ENCODE results near the gene PCBP3.

Gene PCBP3

DNA sequence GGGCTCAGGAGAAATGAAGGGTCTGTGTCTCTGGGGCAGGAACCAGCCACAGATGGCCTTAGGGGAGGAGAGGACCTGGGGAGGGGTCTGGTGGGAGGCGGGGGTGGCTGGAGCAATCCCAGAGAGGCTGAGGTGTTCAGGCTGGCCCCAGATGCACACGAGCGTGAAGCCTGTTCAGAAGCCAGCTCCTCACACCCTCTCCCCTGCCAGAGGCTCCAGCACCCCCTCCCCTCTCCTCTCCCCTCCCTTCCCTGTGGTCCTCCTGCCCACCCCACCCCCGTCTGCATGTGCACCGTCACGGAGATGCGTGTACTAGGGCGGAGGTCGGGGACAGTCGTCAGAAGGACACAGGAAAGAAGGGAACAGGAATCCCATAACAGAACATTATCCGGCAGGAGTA lies 223.0 kb downstream of the PCBP3 start:
- no peak overlapping the region for H2BK12ac ChIP-seq (ENCODE audit: low read length)
- H3K4me2 ChIP-seq (ENCODE audit: low read length): no peak overlapping the region
- no peaks in the 10 kb centered on the region for H3K79me2 ChIP-seq (ENCODE audit: control insufficient read depth, insufficient read depth, low read length, poor library complexity)
- no peak overlapping the region for H3K4ac ChIP-seq (ENCODE audit: low read depth, low read length)
- H2AFZ ChIP-seq (ENCODE audit: insufficient read depth, low read length, poor library complexity): no peak overlapping the region
- H4K91ac ChIP-seq (ENCODE audit: low read depth, low read length): no peak overlapping the region
- H4K12ac ChIP-seq (ENCODE audit: low read depth, low read length): no peak overlapping the region
- H3K79me1 ChIP-seq (ENCODE audit: low read length): no peaks in the 10 kb centered on the region
- no peak overlapping the region for H3K9ac ChIP-seq (ENCODE audit: low read length)
- H3K4me3 ChIP-seq (ENCODE audit: low read depth, low read length): no peak overlapping the region
- no peaks in the 10 kb centered on the region for H3K9me3 ChIP-seq (ENCODE audit: insufficient read depth, low read depth, low read length)
- H3K36me3 ChIP-seq (ENCODE audit: control insufficient read depth in 1 of 2, insufficient read depth in 2 of 2, low read length in 2 of 2): no peaks in the 10 kb centered on the region
- no peak overlapping the region for H3K14ac ChIP-seq (ENCODE audit: low read length)
- H3K27ac ChIP-seq (ENCODE audit: low read depth, low read length): no peak overlapping the region
- H3K27me3 ChIP-seq (ENCODE audit: insufficient read depth, low read length): no peaks in the 10 kb centered on the region
- no peak overlapping the region for H3K23ac ChIP-seq (ENCODE audit: low read length)
- no peak overlapping the region for H4K8ac ChIP-seq (ENCODE audit: low read depth, low read length)
- H2BK120ac ChIP-seq (ENCODE audit: insufficient read depth, low read length, poor library complexity): no peak overlapping the region
- no peak overlapping the region for H2AK5ac ChIP-seq (ENCODE audit: low read length)
- DNase-seq: no peak
- WGBS (ENCODE audit: extremely low coverage, insufficient coverage, insufficient read length): no CpG with 5 or more reads among the region's 11 CpGs
- H3K4me1 ChIP-seq (ENCODE audit: control insufficient read depth in 1 of 2, insufficient read depth in 2 of 2, low read length in 2 of 2): peaks cover 0 to 4% of the 10 kb centered on the region in 2 experiments
- no peak overlapping the region for H3K18ac ChIP-seq (ENCODE audit: low read length)
- no peak overlapping the region for H2BK5ac ChIP-seq (ENCODE audit: low read depth, low read length, poor library complexity)

DNA sequence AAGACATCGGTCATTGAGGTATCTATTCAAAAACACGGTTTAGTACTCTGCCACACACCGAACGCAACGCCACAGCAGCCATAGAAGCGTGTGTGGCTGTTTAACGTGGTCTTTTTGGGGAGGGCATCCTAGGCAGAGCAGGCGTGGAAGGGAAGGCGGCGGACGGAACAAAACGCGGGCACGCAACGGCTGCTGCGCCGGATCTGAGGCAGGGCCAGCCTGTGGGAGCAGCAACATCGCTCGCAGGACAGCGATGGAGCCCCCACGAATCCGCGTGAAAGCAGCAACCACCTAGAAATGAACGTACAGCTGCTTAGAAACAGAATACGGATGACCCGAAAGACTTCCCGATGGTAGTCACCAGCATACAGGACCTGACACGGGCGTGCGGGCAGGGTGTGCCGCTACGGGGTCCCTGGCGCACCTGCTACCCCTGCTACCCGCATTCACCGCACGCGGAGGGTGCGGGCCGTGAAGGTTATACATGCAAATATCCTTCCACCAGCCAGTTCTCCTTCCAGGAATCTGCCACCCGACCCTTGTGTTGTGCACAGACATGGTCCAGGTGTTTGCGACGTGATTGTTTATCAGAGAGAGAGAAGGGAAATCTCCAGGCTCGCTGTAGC lies 223.6 kb downstream of the PCBP3 start:
- Histone ChIP-seq H3K14ac (ENCODE audit: low read length) (no peak overlapping the region), H3K4me1 (ENCODE audit: control insufficient read depth in 1 of 2, insufficient read depth in 2 of 2, low read length in 2 of 2) (peaks cover 0 to 4% of the 10 kb centered on the region in 2 experiments), H4K8ac (ENCODE audit: low read depth, low read length) (no peak overlapping the region), H3K18ac (ENCODE audit: low read length) (no peak overlapping the region), H3K4ac (ENCODE audit: low read depth, low read length) (no peak overlapping the region), H3K79me2 (ENCODE audit: control insufficient read depth, insufficient read depth, low read length, poor library complexity) (no peaks in the 10 kb centered on the region), H3K9me3 (ENCODE audit: insufficient read depth, low read depth, low read length) (no peaks in the 10 kb centered on the region), H3K4me3 (ENCODE audit: low read depth, low read length) (no peak overlapping the region), H3K4me2 (ENCODE audit: low read length) (no peak overlapping the region), H3K9ac (ENCODE audit: low read length) (no peak overlapping the region), H2BK12ac (ENCODE audit: low read length) (no peak overlapping the region), H2AK5ac (ENCODE audit: low read length) (no peak overlapping the region), H2BK5ac (ENCODE audit: low read depth, low read length, poor library complexity) (no peak overlapping the region), H3K36me3 (ENCODE audit: control insufficient read depth in 1 of 2, insufficient read depth in 2 of 2, low read length in 2 of 2) (no peaks in the 10 kb centered on the region), H4K12ac (ENCODE audit: low read depth, low read length) (no peak overlapping the region), H2AFZ (ENCODE audit: insufficient read depth, low read length, poor library complexity) (no peak overlapping the region), H4K91ac (ENCODE audit: low read depth, low read length) (no peak overlapping the region), H3K27me3 (ENCODE audit: insufficient read depth, low read length) (no peaks in the 10 kb centered on the region), H3K79me1 (ENCODE audit: low read length) (no peaks in the 10 kb centered on the region), H3K23ac (ENCODE audit: low read length) (no peak overlapping the region), H3K27ac (ENCODE audit: low read depth, low read length) (no peak overlapping the region), H2BK120ac (ENCODE audit: insufficient read depth, low read length, poor library complexity) (no peak overlapping the region)
- no CpG with 5 or more reads among the region's 43 CpGs for WGBS (ENCODE audit: extremely low coverage, insufficient coverage, insufficient read length)
- DNase-seq: no peak

DNA sequence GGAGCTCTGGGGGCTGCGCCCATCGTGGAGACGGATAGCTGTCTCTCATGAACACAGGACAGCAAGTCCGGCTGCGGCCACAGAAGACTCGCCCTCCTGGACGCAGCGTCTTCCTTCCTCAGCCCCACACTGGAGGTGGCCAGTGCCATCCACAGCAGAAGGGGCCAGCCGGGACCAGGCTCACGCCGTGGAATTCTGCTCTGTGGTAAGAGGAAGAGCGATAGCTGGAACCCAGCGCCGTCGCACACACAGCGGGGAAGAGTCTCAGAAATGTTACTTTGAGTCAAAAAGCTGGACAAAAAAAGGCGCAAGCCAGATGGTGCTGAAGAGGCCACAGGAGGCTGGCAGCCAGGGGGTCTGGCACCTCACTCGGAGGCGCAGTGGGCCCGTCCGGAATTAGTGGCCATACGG lies 224.2 kb downstream of the PCBP3 start:
- no peak overlapping the region for H4K91ac ChIP-seq (ENCODE audit: low read depth, low read length)
- no peak overlapping the region for H2AFZ ChIP-seq (ENCODE audit: insufficient read depth, low read length, poor library complexity)
- no peaks in the 10 kb centered on the region for H3K27me3 ChIP-seq (ENCODE audit: insufficient read depth, low read length)
- no peaks in the 10 kb centered on the region for H3K79me2 ChIP-seq (ENCODE audit: control insufficient read depth, insufficient read depth, low read length, poor library complexity)
- no peak overlapping the region for H2AK5ac ChIP-seq (ENCODE audit: low read length)
- no peak overlapping the region for H2BK120ac ChIP-seq (ENCODE audit: insufficient read depth, low read length, poor library complexity)
- no peak overlapping the region for H3K4ac ChIP-seq (ENCODE audit: low read depth, low read length)
- no peak overlapping the region for H3K4me3 ChIP-seq (ENCODE audit: low read depth, low read length)
- no peaks in the 10 kb centered on the region for H3K79me1 ChIP-seq (ENCODE audit: low read length)
- no peaks in the 10 kb centered on the region for H3K36me3 ChIP-seq (ENCODE audit: control insufficient read depth in 1 of 2, insufficient read depth in 2 of 2, low read length in 2 of 2)
- H4K12ac ChIP-seq (ENCODE audit: low read depth, low read length): no peak overlapping the region
- H4K8ac ChIP-seq (ENCODE audit: low read depth, low read length): no peak overlapping the region
- H3K27ac ChIP-seq (ENCODE audit: low read depth, low read length): no peak overlapping the region
- no CpG with 5 or more reads among the region's 22 CpGs for WGBS (ENCODE audit: extremely low coverage, insufficient coverage, insufficient read length)
- H2BK5ac ChIP-seq (ENCODE audit: low read depth, low read length, poor library complexity): no peak overlapping the region
- no peak for DNase-seq
- peaks cover 0 to 4% of the 10 kb centered on the region in 2 experiments for H3K4me1 ChIP-seq (ENCODE audit: control insufficient read depth in 1 of 2, insufficient read depth in 2 of 2, low read length in 2 of 2)
- H3K9me3 ChIP-seq (ENCODE audit: insufficient read depth, low read depth, low read length): no peaks in the 10 kb centered on the region
- H3K23ac ChIP-seq (ENCODE audit: low read length): no peak overlapping the region
- H2BK12ac ChIP-seq (ENCODE audit: low read length): no peak overlapping the region
- no peak overlapping the region for H3K18ac ChIP-seq (ENCODE audit: low read length)
- H3K4me2 ChIP-seq (ENCODE audit: low read length): no peak overlapping the region
- no peak overlapping the region for H3K14ac ChIP-seq (ENCODE audit: low read length)
- H3K9ac ChIP-seq (ENCODE audit: low read length): no peak overlapping the region

DNA sequence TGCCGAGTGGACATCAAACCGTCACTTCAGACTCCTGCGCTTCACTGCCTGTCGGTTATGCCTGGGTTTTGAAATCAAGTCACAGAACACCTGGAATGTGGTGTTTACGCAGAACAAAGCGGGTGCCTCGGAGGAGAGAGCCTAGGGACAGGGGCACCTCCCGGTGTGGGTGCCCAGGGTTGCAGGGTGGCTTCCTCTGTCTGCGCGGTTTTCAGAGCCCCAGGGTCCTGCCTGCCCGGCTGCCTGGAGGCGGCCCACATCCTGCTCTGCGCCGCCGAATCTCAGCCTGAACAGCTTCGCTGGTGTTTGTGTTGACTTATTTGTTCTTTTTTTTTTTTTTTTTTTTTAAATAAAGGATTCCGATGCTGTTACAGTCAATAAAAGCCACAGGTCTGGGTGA lies 224.6 kb downstream of the PCBP3 start:
- H3K4ac ChIP-seq (ENCODE audit: low read depth, low read length): no peak overlapping the region
- H3K27ac ChIP-seq (ENCODE audit: low read depth, low read length): no peak overlapping the region
- H3K9ac ChIP-seq (ENCODE audit: low read length): no peak overlapping the region
- WGBS (ENCODE audit: extremely low coverage, insufficient coverage, insufficient read length): no CpG with 5 or more reads among the region's 17 CpGs
- H3K4me3 ChIP-seq (ENCODE audit: low read depth, low read length): no peak overlapping the region
- no peak overlapping the region for H4K12ac ChIP-seq (ENCODE audit: low read depth, low read length)
- H2BK12ac ChIP-seq (ENCODE audit: low read length): no peak overlapping the region
- no peak overlapping the region for H3K18ac ChIP-seq (ENCODE audit: low read length)
- no peaks in the 10 kb centered on the region for H3K36me3 ChIP-seq (ENCODE audit: control insufficient read depth in 1 of 2, insufficient read depth in 2 of 2, low read length in 2 of 2)
- H2BK120ac ChIP-seq (ENCODE audit: insufficient read depth, low read length, poor library complexity): no peak overlapping the region
- no peak overlapping the region for H4K8ac ChIP-seq (ENCODE audit: low read depth, low read length)
- no peak overlapping the region for H3K4me2 ChIP-seq (ENCODE audit: low read length)
- H3K14ac ChIP-seq (ENCODE audit: low read length): no peak overlapping the region
- H3K27me3 ChIP-seq (ENCODE audit: insufficient read depth, low read length): no peaks in the 10 kb centered on the region
- no peak overlapping the region for H2AFZ ChIP-seq (ENCODE audit: insufficient read depth, low read length, poor library complexity)
- H3K79me1 ChIP-seq (ENCODE audit: low read length): no peaks in the 10 kb centered on the region
- peaks cover 0 to 4% of the 10 kb centered on the region in 2 experiments for H3K4me1 ChIP-seq (ENCODE audit: control insufficient read depth in 1 of 2, insufficient read depth in 2 of 2, low read length in 2 of 2)
- no peak overlapping the region for H3K23ac ChIP-seq (ENCODE audit: low read length)
- H3K9me3 ChIP-seq (ENCODE audit: insufficient read depth, low read depth, low read length): no peaks in the 10 kb centered on the region
- DNase-seq: no peak
- no peaks in the 10 kb centered on the region for H3K79me2 ChIP-seq (ENCODE audit: control insufficient read depth, insufficient read depth, low read length, poor library complexity)
- H2AK5ac ChIP-seq (ENCODE audit: low read length): no peak overlapping the region
- no peak overlapping the region for H4K91ac ChIP-seq (ENCODE audit: low read depth, low read length)
- H2BK5ac ChIP-seq (ENCODE audit: low read depth, low read length, poor library complexity): no peak overlapping the region
